Kidney (tissue), 14 donors: ENCODE results near the gene VPS72. TPM values are rescaled to one million over a fixed set of nuclear protein-coding genes. Genes with fewer than 3 reads are reported as not detected.

Experiments used
- DNase-seq, 5 donors: peaks; one replicate each; pipeline ENCODE4 v3.0.0-alpha.2; 2013 to 2020
- FAIRE-seq: peaks from 2 replicates; lab custom pipeline; 2012; peaks lifted over from hg19 to GRCh38; lab: Jason Lieb, UNC
- H3K27ac ChIP-seq, 2 donors: one replicate each; pipeline ENCODE4 v1.7.0; 2013; ENCODE audit warnings: low read depth in 2 of 2, low read length in 2 of 2, inconsistent platforms in 1 of 2
- H3K27me3 ChIP-seq: one replicate; pipeline ENCODE4 v1.7.1; 2013; ENCODE audit warnings: low read length, inconsistent platforms; ENCODE audit not compliant: control insufficient read depth, insufficient read depth
- H3K36me3 ChIP-seq, 3 donors: one replicate each; pipeline versions ENCODE4 v1.7.0 to v1.7.1; 2013; ENCODE audit warnings: low read length in 3 of 3, control low read depth in 1 of 3, inconsistent platforms in 1 of 3; ENCODE audit not compliant: insufficient read depth in 3 of 3, control insufficient read depth in 2 of 3
- H3K4me1 ChIP-seq, 3 donors: one replicate each; pipeline versions ENCODE4 v1.7.0 to v1.7.1; 2013; ENCODE audit warnings: low read length in 3 of 3, inconsistent platforms in 1 of 3, low read depth in 1 of 3; ENCODE audit not compliant: control insufficient read depth in 2 of 3, insufficient read depth in 2 of 3
- H3K4me3 ChIP-seq, 3 donors: one replicate each; pipeline versions ENCODE4 v1.7.0 to v1.8.1; 2013; ENCODE audit warnings: low read length in 3 of 3, control low read depth in 1 of 3, inconsistent platforms in 1 of 3
- H3K9ac ChIP-seq, 3 donors: one replicate each; pipeline versions ENCODE4 v1.7.0 to v1.7.1; 2013; ENCODE audit warnings: low read length in 3 of 3, control low read depth in 1 of 3, inconsistent platforms in 1 of 3
- H3K9me3 ChIP-seq, 3 donors: one replicate each; pipeline versions ENCODE4 v1.7.0 to v1.7.1; 2013; ENCODE audit warnings: low read length in 3 of 3, control low read depth in 1 of 3, inconsistent platforms in 1 of 3; ENCODE audit not compliant: control insufficient read depth in 2 of 3, insufficient read depth in 1 of 3
- intact Hi-C: fragments of 100-400 bp; cut with DNase I; formaldehyde crosslinking; loops from one replicate; pipeline ENCODE4 v1.11.1; 2022
- polyA plus RNA-seq: library from polyadenylated mRNA; stranded (reverse); fragments of 350-450 nt; fragmentation: Illumina TruSeq; extraction: RNeasy Lipid Tissue Mini Kit (QIAGEN cat#74804); gene quantifications from one replicate; pipeline ENCODE4 v1.2.3, GENCODE V29; 2014; ENCODE audit warnings: low read depth, low replicate concordance; ENCODE audit not compliant: insufficient read depth
- total RNA-seq: library from RNA; stranded (reverse); fragmentation: NEBNext Ultra II Directional; extraction: Animal tissue kit (Norgen Biotek cat#: 25700); gene quantifications from one replicate; pipeline ENCODE4 v1.2.1, GENCODE V29; 2021
- TF ChIP-seq, protein P1 (sequence below): IDR thresholded peaks from 3 replicates; pipeline ENCODE4 v1.5.1; 2012; ENCODE audit warnings: mild to moderate bottlenecking, moderate library complexity, borderline replicate concordance; ENCODE audit not compliant: insufficient read depth; ENCODE audit errors: extremely low read depth
- donor health status: control.
- donor health status: control.
- donor health status: control.
- donor health status: control.
- donor health status: control.
- donor health status: DM: yes; HTN: yes; CAD: no.
- donor health status: Normal renal cell carcinoma (clear cell type).

Gene VPS72
- total and polyA plus RNA-seq, 2 donors from 2014 or later: 38.2 to 52.6 TPM

- Histone ChIP-seq H3K4me3 (no peak overlapping the region), H3K27ac (no peak overlapping the region), H3K36me3 (peaks cover 12 to 14% (median 14%) of the 10 kb centered on the region in 3 donors), H3K27me3 (no peaks in the 10 kb centered on the region), H3K9ac (no peak overlapping the region), H3K9me3 (no peaks in the 10 kb centered on the region), H3K4me1 (peaks cover 5 to 11% (median 6%) of the 10 kb centered on the region in 3 donors)
- TF ChIP-seq, protein P1, sequence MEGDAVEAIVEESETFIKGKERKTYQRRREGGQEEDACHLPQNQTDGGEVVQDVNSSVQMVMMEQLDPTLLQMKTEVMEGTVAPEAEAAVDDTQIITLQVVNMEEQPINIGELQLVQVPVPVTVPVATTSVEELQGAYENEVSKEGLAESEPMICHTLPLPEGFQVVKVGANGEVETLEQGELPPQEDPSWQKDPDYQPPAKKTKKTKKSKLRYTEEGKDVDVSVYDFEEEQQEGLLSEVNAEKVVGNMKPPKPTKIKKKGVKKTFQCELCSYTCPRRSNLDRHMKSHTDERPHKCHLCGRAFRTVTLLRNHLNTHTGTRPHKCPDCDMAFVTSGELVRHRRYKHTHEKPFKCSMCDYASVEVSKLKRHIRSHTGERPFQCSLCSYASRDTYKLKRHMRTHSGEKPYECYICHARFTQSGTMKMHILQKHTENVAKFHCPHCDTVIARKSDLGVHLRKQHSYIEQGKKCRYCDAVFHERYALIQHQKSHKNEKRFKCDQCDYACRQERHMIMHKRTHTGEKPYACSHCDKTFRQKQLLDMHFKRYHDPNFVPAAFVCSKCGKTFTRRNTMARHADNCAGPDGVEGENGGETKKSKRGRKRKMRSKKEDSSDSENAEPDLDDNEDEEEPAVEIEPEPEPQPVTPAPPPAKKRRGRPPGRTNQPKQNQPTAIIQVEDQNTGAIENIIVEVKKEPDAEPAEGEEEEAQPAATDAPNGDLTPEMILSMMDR: no peak
- intact Hi-C loops: no loop called here
- no peak for FAIRE-seq
- no peak for DNase-seq
Measured at GRCh38 chr1:151187205-151187604, 2.8 kb downstream of the VPS72 start.

DNA sequence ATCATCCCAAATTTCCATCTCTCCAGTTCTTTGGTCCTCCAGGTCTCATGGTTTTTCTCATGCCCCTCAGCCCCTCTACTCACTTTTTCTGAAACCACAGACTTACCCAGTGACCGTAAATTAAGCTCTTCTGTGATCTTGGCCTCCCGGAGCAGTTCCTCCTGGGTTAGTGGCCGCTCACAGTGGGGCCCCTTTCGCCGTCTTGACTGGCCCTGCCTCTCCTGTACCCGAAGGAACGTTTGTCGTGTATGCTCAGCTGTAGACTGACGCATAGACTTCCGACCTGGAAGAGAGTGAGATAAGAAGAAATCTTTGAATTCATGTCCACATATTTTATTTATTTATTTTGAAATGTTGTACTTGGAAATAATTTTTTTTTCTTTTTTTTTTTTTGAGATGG lies 5.8 kb downstream of the VPS72 start:
- no peak overlapping the region for H3K9ac ChIP-seq
- FAIRE-seq: no peak
- H3K4me1 ChIP-seq: peaks cover 5 to 8% (median 6%) of the 10 kb centered on the region in 3 donors
- H3K27ac ChIP-seq: no peak overlapping the region
- H3K27me3 ChIP-seq: no peaks in the 10 kb centered on the region
- peaks cover 12 to 28% (median 26%) of the 10 kb centered on the region in 3 donors for H3K36me3 ChIP-seq
- H3K4me3 ChIP-seq: no peak overlapping the region
- intact Hi-C loops: no loop called here
- no peaks in the 10 kb centered on the region for H3K9me3 ChIP-seq
- DNase-seq: peak in 1 of 5 donors; percentile 53
- TF ChIP-seq, protein P1: no peak

GRCh38 chr1:151176514-151177045 lies 13.4 kb downstream of the VPS72 start:
- Histone ChIP-seq H3K9ac (no peak overlapping the region), H3K27me3 (no peaks in the 10 kb centered on the region), H3K36me3 (peaks cover 4 to 39% (median 26%) of the 10 kb centered on the region in 3 donors), H3K4me1 (no peaks in the 10 kb centered on the region), H3K4me3 (no peak overlapping the region), H3K27ac (no peak overlapping the region), H3K9me3 (no peaks in the 10 kb centered on the region)
- DNase-seq (peak in 1 of 5 donors; percentile 43), FAIRE-seq (no peak)
- intact Hi-C loops: no loop called here
- TF ChIP-seq, protein P1: no peak
